GM23338 (cell line): Measurements from ENCODE around the gene AFAP1. TPM values are rescaled to one million over a fixed set of nuclear protein-coding genes. Genes with fewer than 3 reads are reported as not detected.

ENCODE experiments used
- ATAC-seq: fragments of 200-7000 bp; cut with Tn5 transposase; 3 replicates; pipeline ENCODE4 v1.9.1; 2020
- DNase-seq: peaks from one replicate; pipeline ENCODE4 v3.0.0-alpha.2; 2015; ENCODE audit warnings: low spot score
- H2AFZ ChIP-seq: fragments of 200-600 bp; sonication (generic); 2 replicates; pipeline ENCODE4 v1.8.0; 2016; ENCODE audit warnings: antibody characterized with exemption, mild to moderate bottlenecking, moderate library complexity
- H3F3A ChIP-seq: fragments of 200-600 bp; sonication (generic); replicated peaks from 2 replicates; pipeline ENCODE4 v1.8.0; 2017; ENCODE audit warnings: antibody characterized with exemption, mixed run types, low read depth
- H3K27ac ChIP-seq: fragments of 200-600 bp; sonication (generic); 2 replicates; pipeline ENCODE4 v1.6.1; 2016; ENCODE audit warnings: low read depth
- H3K27me3 ChIP-seq: fragments of 200-600 bp; sonication (generic); 2 replicates; pipeline ENCODE4 v1.8.0; 2016; ENCODE audit warnings: mild to moderate bottlenecking, mixed run types, moderate library complexity; ENCODE audit not compliant: insufficient read depth
- H3K36me3 ChIP-seq: fragments of 200-600 bp; sonication (generic); 2 replicates; pipeline ENCODE4 v1.8.0; 2016; ENCODE audit warnings: mild to moderate bottlenecking; ENCODE audit not compliant: insufficient read depth
- H3K4me1 ChIP-seq: fragments of 200-600 bp; sonication (generic); 2 replicates; pipeline ENCODE4 v1.8.0; 2016; ENCODE audit warnings: mild to moderate bottlenecking, moderate library complexity; ENCODE audit not compliant: insufficient read depth
- H3K4me2 ChIP-seq: fragments of 200-600 bp; sonication (generic); 2 replicates; pipeline ENCODE4 v1.7.1; 2017; ENCODE audit warnings: mixed run types
- H3K4me3 ChIP-seq: fragments of 200-600 bp; sonication (generic); 2 replicates; pipeline ENCODE4 v1.6.1; 2016; ENCODE audit warnings: mixed run types
- H3K79me2 ChIP-seq: fragments of 200-600 bp; sonication (generic); replicated peaks from 2 replicates; pipeline ENCODE4 v1.8.0; 2017; ENCODE audit warnings: mild to moderate bottlenecking; ENCODE audit not compliant: insufficient read depth
- H3K9me2 ChIP-seq: fragments of 200-600 bp; sonication (generic); 2 replicates; pipeline ENCODE4 v1.8.0; 2017; ENCODE audit not compliant: insufficient read depth
- H4K20me1 ChIP-seq: fragments of 200-600 bp; sonication (generic); replicated peaks from 2 replicates; pipeline ENCODE4 v1.8.0; 2017; ENCODE audit warnings: mild to moderate bottlenecking; ENCODE audit not compliant: insufficient read depth
- H3K27ac Mint-ChIP-seq: 2 replicates; pipeline ENCODE4 v1.8.0; 2020; ENCODE audit warnings: inconsistent platforms, mild to moderate bottlenecking, moderate library complexity, mixed read lengths
- H3K27me3 Mint-ChIP-seq: 3 replicates; pipeline ENCODE4 v1.8.0; 2022; ENCODE audit warnings: low read depth, mild to moderate bottlenecking, moderate library complexity, mixed read lengths, inconsistent platforms; ENCODE audit not compliant: insufficient read depth, poor library complexity
- H3K36me3 Mint-ChIP-seq: 3 replicates; pipeline ENCODE4 v1.8.0; 2021; ENCODE audit warnings: low read depth, mild to moderate bottlenecking, inconsistent platforms, moderate library complexity, mixed read lengths
- H3K4me1 Mint-ChIP-seq: 3 replicates; pipeline ENCODE4 v1.8.0; 2020; ENCODE audit warnings: mild to moderate bottlenecking, inconsistent platforms, mixed read lengths
- H3K4me3 Mint-ChIP-seq: 3 replicates; pipeline ENCODE4 v1.8.0; 2021; ENCODE audit warnings: moderate library complexity, mild to moderate bottlenecking, inconsistent platforms, mixed read lengths
- H3K9me3 Mint-ChIP-seq: 3 replicates; pipeline ENCODE4 v1.8.0; 2020; ENCODE audit warnings: moderate library complexity, mild to moderate bottlenecking, inconsistent platforms, mixed read lengths
- EZH2 ChIP-seq: fragments of 200-600 bp; sonication (generic); IDR thresholded peaks from one replicate; pipeline ENCODE4 v1.8.0; 2017; ENCODE audit warnings: antibody characterized with exemption, mild to moderate bottlenecking, low read depth; ENCODE audit not compliant: unreplicated experiment
- EZH2phosphoT487 ChIP-seq: fragments of 200-600 bp; sonication (generic); IDR thresholded peaks from one replicate; pipeline ENCODE4 v1.8.1; 2018; ENCODE audit warnings: antibody characterized with exemption; ENCODE audit not compliant: unreplicated experiment
- JUNB ChIP-seq: IDR thresholded peaks from one replicate; pipeline ENCODE4 v1.6.1; 2016; ENCODE audit warnings: antibody characterized with exemption; ENCODE audit not compliant: unreplicated experiment
- NANOG ChIP-seq: IDR thresholded peaks from 2 replicates; pipeline ENCODE4 v1.6.1; 2016; ENCODE audit warnings: antibody characterized with exemption, borderline replicate concordance
- POLR2AphosphoS5 ChIP-seq: IDR thresholded peaks from 2 replicates; pipeline ENCODE4 v1.6.1; 2016; ENCODE audit warnings: antibody characterized with exemption, low read depth
- STAT1 ChIP-seq: IDR thresholded peaks from one replicate; pipeline ENCODE4 v1.6.1; 2016; ENCODE audit warnings: antibody characterized with exemption; ENCODE audit not compliant: unreplicated experiment
- ZNF114 ChIP-seq: fragments of 250-450 bp; sonication (Bioruptor Pico); IDR thresholded peaks from 2 replicates; pipeline ENCODE4 v1.5.0; 2020; ENCODE audit warnings: mild to moderate bottlenecking, moderate library complexity
- ZNF331 ChIP-seq: fragments of 250-450 bp; sonication (Bioruptor Pico); IDR thresholded peaks from 2 replicates; pipeline ENCODE4 v1.5.0; 2020; ENCODE audit warnings: low read depth, mild to moderate bottlenecking, moderate library complexity
- polyA plus RNA-seq: library from polyadenylated mRNA; unstranded; fragments of >200 nt; fragmentation: Nextera tagmentation; extraction: Ambion mirVana; gene quantifications from 2 replicates; pipeline ENCODE4 v1.2.1, GENCODE V29; 2016
- total RNA-seq: library from RNA; depleted of rRNA; stranded (reverse); fragments of >200 nt; shearing (Covaris generic); gene quantifications from 2 replicates; pipeline ENCODE4 v1.2.3, GENCODE V29; 2014
- TF ChIP-seq, protein P1 (sequence below): IDR thresholded peaks from one replicate; pipeline ENCODE4 v1.6.1; 2018; ENCODE audit warnings: antibody characterized with exemption; ENCODE audit not compliant: unreplicated experiment
- TF ChIP-seq, protein P2 (sequence below): fragments of 250-450 bp; sonication (Bioruptor Pico); IDR thresholded peaks from 2 replicates; pipeline ENCODE4 v1.5.0; 2020; ENCODE audit warnings: mild to moderate bottlenecking, moderate library complexity
- TF ChIP-seq, protein P3 (sequence below), 2 experiments: fragments of 200-600 bp in 1 of 2; sonication (generic) in 1 of 2; conservative IDR thresholded peaks; 2 replicates each; pipeline versions ENCODE4 v1.5.1 to v1.6.1; 2016 to 2017; ENCODE audit warnings: antibody characterized with exemption in 2 of 2, low read depth in 2 of 2, mild to moderate bottlenecking in 2 of 2, moderate library complexity in 1 of 2
- TF ChIP-seq, protein P4 (sequence below): IDR thresholded peaks from 2 replicates; pipeline ENCODE4 v1.6.1; 2016; ENCODE audit warnings: antibody characterized with exemption

Gene AFAP1
- total and polyA plus RNA-seq, 2 experiments from 2014 or later: 6.5 to 21.5 TPM

DNA sequence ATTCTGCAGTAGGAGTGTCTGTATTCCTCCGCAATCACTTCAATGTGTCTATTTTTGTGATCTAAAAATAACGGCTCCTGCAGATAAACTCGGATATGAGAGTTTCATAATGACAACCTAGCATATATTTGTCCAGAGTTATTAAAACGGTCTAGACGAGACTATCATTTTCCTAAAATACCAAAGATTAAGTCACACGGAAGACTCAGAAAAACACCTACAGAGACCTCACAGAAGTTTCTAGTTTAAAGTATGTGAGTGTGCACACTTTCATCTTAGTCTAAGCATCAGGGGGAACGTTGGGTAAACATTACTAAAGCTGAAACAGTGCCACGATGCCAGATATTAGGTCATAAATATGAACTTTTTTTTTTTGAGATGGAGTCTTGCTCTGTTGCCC, 156.9 kb downstream of the AFAP1 start:
- peaks cover 3% of the 10 kb centered on the region; the same call in 1 of the 3 replicates for H3K4me1 Mint-ChIP-seq
- no peak overlapping the region for H3K27ac Mint-ChIP-seq
- H3K4me3 Mint-ChIP-seq: no peak overlapping the region
- H2AFZ ChIP-seq: no peak overlapping the region
- H3K4me2 ChIP-seq: no peak overlapping the region
- no peaks in the 10 kb centered on the region for H3F3A ChIP-seq
- no peaks in the 10 kb centered on the region for H3K79me2 ChIP-seq
- H3K36me3 Mint-ChIP-seq: peaks cover 11% of the 10 kb centered on the region
- ATAC-seq (no peak), DNase-seq (no peak)
- H3K9me3 Mint-ChIP-seq: no peaks in the 10 kb centered on the region
- peaks cover 7% of the 10 kb centered on the region for H3K36me3 ChIP-seq
- H3K27me3 ChIP-seq: no peaks in the 10 kb centered on the region
- H3K9me2 ChIP-seq: no peaks in the 10 kb centered on the region
- H3K4me1 ChIP-seq: no peaks in the 10 kb centered on the region
- H3K27ac ChIP-seq: no peak overlapping the region
- no peaks in the 10 kb centered on the region; the same call in 1 of the 2 replicates for H4K20me1 ChIP-seq
- no peak overlapping the region for H3K4me3 ChIP-seq
- H3K27me3 Mint-ChIP-seq: peaks cover 1% of the 10 kb centered on the region
- TF ChIP-seq, protein P1, sequence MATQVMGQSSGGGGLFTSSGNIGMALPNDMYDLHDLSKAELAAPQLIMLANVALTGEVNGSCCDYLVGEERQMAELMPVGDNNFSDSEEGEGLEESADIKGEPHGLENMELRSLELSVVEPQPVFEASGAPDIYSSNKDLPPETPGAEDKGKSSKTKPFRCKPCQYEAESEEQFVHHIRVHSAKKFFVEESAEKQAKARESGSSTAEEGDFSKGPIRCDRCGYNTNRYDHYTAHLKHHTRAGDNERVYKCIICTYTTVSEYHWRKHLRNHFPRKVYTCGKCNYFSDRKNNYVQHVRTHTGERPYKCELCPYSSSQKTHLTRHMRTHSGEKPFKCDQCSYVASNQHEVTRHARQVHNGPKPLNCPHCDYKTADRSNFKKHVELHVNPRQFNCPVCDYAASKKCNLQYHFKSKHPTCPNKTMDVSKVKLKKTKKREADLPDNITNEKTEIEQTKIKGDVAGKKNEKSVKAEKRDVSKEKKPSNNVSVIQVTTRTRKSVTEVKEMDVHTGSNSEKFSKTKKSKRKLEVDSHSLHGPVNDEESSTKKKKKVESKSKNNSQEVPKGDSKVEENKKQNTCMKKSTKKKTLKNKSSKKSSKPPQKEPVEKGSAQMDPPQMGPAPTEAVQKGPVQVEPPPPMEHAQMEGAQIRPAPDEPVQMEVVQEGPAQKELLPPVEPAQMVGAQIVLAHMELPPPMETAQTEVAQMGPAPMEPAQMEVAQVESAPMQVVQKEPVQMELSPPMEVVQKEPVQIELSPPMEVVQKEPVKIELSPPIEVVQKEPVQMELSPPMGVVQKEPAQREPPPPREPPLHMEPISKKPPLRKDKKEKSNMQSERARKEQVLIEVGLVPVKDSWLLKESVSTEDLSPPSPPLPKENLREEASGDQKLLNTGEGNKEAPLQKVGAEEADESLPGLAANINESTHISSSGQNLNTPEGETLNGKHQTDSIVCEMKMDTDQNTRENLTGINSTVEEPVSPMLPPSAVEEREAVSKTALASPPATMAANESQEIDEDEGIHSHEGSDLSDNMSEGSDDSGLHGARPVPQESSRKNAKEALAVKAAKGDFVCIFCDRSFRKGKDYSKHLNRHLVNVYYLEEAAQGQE: no peak
- no peak for TF ChIP-seq EZH2
- no peak for TF ChIP-seq POLR2AphosphoS5
- TF ChIP-seq, protein P2, sequence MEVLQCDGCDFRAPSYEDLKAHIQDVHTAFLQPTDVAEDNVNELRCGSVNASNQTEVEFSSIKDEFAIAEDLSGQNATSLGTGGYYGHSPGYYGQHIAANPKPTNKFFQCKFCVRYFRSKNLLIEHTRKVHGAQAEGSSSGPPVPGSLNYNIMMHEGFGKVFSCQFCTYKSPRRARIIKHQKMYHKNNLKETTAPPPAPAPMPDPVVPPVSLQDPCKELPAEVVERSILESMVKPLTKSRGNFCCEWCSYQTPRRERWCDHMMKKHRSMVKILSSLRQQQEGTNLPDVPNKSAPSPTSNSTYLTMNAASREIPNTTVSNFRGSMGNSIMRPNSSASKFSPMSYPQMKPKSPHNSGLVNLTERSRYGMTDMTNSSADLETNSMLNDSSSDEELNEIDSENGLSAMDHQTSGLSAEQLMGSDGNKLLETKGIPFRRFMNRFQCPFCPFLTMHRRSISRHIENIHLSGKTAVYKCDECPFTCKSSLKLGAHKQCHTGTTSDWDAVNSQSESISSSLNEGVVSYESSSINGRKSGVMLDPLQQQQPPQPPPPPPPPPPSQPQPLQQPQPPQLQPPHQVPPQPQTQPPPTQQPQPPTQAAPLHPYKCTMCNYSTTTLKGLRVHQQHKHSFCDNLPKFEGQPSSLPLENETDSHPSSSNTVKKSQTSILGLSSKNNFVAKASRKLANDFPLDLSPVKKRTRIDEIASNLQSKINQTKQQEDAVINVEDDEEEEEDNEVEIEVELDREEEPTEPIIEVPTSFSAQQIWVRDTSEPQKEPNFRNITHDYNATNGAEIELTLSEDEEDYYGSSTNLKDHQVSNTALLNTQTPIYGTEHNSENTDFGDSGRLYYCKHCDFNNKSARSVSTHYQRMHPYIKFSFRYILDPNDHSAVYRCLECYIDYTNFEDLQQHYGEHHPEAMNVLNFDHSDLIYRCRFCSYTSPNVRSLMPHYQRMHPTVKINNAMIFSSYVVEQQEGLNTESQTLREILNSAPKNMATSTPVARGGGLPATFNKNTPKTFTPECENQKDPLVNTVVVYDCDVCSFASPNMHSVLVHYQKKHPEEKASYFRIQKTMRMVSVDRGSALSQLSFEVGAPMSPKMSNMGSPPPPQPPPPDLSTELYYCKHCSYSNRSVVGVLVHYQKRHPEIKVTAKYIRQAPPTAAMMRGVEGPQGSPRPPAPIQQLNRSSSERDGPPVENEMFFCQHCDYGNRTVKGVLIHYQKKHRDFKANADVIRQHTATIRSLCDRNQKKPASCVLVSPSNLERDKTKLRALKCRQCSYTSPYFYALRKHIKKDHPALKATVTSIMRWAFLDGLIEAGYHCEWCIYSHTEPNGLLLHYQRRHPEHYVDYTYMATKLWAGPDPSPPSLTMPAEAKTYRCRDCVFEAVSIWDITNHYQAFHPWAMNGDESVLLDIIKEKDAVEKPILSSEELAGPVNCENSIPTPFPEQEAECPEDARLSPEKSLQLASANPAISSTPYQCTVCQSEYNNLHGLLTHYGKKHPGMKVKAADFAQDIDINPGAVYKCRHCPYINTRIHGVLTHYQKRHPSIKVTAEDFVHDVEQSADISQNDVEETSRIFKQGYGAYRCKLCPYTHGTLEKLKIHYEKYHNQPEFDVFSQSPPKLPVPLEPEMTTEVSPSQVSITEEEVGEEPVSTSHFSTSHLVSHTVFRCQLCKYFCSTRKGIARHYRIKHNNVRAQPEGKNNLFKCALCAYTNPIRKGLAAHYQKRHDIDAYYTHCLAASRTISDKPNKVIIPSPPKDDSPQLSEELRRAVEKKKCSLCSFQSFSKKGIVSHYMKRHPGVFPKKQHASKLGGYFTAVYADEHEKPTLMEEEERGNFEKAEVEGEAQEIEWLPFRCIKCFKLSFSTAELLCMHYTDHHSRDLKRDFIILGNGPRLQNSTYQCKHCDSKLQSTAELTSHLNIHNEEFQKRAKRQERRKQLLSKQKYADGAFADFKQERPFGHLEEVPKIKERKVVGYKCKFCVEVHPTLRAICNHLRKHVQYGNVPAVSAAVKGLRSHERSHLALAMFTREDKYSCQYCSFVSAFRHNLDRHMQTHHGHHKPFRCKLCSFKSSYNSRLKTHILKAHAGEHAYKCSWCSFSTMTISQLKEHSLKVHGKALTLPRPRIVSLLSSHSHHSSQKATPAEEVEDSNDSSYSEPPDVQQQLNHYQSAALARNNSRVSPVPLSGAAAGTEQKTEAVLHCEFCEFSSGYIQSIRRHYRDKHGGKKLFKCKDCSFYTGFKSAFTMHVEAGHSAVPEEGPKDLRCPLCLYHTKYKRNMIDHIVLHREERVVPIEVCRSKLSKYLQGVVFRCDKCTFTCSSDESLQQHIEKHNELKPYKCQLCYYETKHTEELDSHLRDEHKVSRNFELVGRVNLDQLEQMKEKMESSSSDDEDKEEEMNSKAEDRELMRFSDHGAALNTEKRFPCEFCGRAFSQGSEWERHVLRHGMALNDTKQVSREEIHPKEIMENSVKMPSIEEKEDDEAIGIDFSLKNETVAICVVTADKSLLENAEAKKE (CRISPR knock-in tag): no peak
- TF ChIP-seq, protein P3, sequence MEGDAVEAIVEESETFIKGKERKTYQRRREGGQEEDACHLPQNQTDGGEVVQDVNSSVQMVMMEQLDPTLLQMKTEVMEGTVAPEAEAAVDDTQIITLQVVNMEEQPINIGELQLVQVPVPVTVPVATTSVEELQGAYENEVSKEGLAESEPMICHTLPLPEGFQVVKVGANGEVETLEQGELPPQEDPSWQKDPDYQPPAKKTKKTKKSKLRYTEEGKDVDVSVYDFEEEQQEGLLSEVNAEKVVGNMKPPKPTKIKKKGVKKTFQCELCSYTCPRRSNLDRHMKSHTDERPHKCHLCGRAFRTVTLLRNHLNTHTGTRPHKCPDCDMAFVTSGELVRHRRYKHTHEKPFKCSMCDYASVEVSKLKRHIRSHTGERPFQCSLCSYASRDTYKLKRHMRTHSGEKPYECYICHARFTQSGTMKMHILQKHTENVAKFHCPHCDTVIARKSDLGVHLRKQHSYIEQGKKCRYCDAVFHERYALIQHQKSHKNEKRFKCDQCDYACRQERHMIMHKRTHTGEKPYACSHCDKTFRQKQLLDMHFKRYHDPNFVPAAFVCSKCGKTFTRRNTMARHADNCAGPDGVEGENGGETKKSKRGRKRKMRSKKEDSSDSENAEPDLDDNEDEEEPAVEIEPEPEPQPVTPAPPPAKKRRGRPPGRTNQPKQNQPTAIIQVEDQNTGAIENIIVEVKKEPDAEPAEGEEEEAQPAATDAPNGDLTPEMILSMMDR (conservative IDR thresholded peaks at IDR 0.05; ENCODE audit: low read depth in 2 of 2): no peak
- TF ChIP-seq EZH2phosphoT487: no peak
- TF ChIP-seq, protein P4, sequence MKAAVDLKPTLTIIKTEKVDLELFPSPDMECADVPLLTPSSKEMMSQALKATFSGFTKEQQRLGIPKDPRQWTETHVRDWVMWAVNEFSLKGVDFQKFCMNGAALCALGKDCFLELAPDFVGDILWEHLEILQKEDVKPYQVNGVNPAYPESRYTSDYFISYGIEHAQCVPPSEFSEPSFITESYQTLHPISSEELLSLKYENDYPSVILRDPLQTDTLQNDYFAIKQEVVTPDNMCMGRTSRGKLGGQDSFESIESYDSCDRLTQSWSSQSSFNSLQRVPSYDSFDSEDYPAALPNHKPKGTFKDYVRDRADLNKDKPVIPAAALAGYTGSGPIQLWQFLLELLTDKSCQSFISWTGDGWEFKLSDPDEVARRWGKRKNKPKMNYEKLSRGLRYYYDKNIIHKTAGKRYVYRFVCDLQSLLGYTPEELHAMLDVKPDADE: no peak
- TF ChIP-seq NANOG: no peak
- no peak for TF ChIP-seq ZNF114 (CRISPR knock-in tag)
- TF ChIP-seq JUNB: no peak
- no peak for TF ChIP-seq STAT1
- no peak for TF ChIP-seq ZNF331
